Breast epithelium (tissue), 3 donors: ENCODE measurements around the gene BTK.

ENCODE experiments used
- POLR2A ChIP-seq: fragments of 450-650 bp; IDR thresholded peaks from one replicate; pipeline ENCODE4 v1.6.1; 2016; ENCODE audit warnings: antibody characterized with exemption, mild to moderate bottlenecking, moderate library complexity
- TF ChIP-seq, protein P1 (sequence below), 3 donors: fragments of 450-650 bp; IDR thresholded peaks; one replicate each; pipeline ENCODE4 v1.5.1; 2016 to 2017; ENCODE audit warnings: antibody characterized with exemption in 3 of 3, mild to moderate bottlenecking in 3 of 3, moderate library complexity in 3 of 3

- no peak for TF ChIP-seq POLR2A
- TF ChIP-seq, protein P1, sequence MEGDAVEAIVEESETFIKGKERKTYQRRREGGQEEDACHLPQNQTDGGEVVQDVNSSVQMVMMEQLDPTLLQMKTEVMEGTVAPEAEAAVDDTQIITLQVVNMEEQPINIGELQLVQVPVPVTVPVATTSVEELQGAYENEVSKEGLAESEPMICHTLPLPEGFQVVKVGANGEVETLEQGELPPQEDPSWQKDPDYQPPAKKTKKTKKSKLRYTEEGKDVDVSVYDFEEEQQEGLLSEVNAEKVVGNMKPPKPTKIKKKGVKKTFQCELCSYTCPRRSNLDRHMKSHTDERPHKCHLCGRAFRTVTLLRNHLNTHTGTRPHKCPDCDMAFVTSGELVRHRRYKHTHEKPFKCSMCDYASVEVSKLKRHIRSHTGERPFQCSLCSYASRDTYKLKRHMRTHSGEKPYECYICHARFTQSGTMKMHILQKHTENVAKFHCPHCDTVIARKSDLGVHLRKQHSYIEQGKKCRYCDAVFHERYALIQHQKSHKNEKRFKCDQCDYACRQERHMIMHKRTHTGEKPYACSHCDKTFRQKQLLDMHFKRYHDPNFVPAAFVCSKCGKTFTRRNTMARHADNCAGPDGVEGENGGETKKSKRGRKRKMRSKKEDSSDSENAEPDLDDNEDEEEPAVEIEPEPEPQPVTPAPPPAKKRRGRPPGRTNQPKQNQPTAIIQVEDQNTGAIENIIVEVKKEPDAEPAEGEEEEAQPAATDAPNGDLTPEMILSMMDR (IDR thresholded peaks at IDR 0.05), result no peak
Observed at GRCh38 chrX:101398694-101399093, 12.7 kb upstream of the BTK start.
